Stomach (tissue), 9 donors: Measurements from ENCODE around the gene INPP4B. TPM values are rescaled to one million over a fixed set of nuclear protein-coding genes. Genes with fewer than 3 reads are reported as not detected.

Experiments
- DNase-seq, 2 donors: peaks; one replicate each; pipeline versions ENCODE4 v3.0.0 to v3.0.0-alpha.2; 2013 to 2019
- H3K27ac ChIP-seq, 5 donors: fragments of 200-600 bp in 4 of 5; sonication (generic) in 4 of 5; one replicate each; pipeline ENCODE4 v1.5.1; 2013 to 2019; ENCODE audit warnings: mild to moderate bottlenecking in 1 of 5, moderate library complexity in 1 of 5
- H3K27me3 ChIP-seq, 3 donors: fragments of 200-600 bp; sonication (generic); one replicate each; pipeline ENCODE4 v1.5.1; 2017 to 2019; ENCODE audit warnings: mixed run types in 1 of 3
- H3K36me3 ChIP-seq, 4 donors: fragments of 200-600 bp; sonication (generic); 1 replicate in 3 of 4; 2 replicates in 1 of 4; pipeline ENCODE4 v1.5.1; 2016 to 2019
- H3K4me1 ChIP-seq, 4 donors: fragments of 200-600 bp; sonication (generic); one replicate each; pipeline ENCODE4 v1.5.1; 2016 to 2019
- H3K4me3 ChIP-seq, 4 donors: fragments of 200-600 bp; sonication (generic) in 3 of 4; one replicate each; pipeline ENCODE4 v1.5.1; 2016 to 2019; ENCODE audit warnings: mild to moderate bottlenecking in 1 of 4
- H3K9me3 ChIP-seq, 4 donors: fragments of 200-600 bp; sonication (generic); one replicate each; pipeline ENCODE4 v1.5.1; 2016 to 2019
- CTCF ChIP-seq, 7 experiments: fragments of 450-650 bp in 4 of 7; fragments of 200-600 bp in 3 of 7; sonication (generic) in 3 of 7; IDR thresholded peaks; one replicate each; pipeline ENCODE4 v1.5.1; 2016 to 2019; ENCODE audit warnings: antibody characterized with exemption in 7 of 7, control low read depth in 2 of 7, mild to moderate bottlenecking in 1 of 7
- EP300 ChIP-seq: sonication (generic); formaldehyde crosslinking; IDR thresholded peaks from one replicate; pipeline ENCODE4 v1.6.1; 2017; ENCODE audit warnings: antibody characterized with exemption
- POLR2A ChIP-seq, 4 donors: fragments of 450-650 bp; IDR thresholded peaks; one replicate each; pipeline ENCODE4 v1.6.1; 2016; ENCODE audit warnings: antibody characterized with exemption in 4 of 4, control low read depth in 2 of 4, mild to moderate bottlenecking in 1 of 4, moderate library complexity in 1 of 4
- POLR2AphosphoS5 ChIP-seq, 3 donors: sonication (generic); formaldehyde crosslinking; IDR thresholded peaks; one replicate each; pipeline ENCODE4 v1.6.1; 2016; ENCODE audit warnings: antibody characterized with exemption in 3 of 3
- WGBS, 5 donors: extraction: QIAGEN DNeasy Blood & Tissue Kit in 3 of 5; methylation state at CpG; one replicate each; pipeline versions ENCODE4 v1.1.5 to v1.1.7; 2013 to 2018; 5-methylcytosine and 5-hydroxymethylcytosine counted together
- intact Hi-C: fragments of 100-400 bp; cut with DNase I; formaldehyde crosslinking; loops from one replicate; pipeline ENCODE4 v1.15.1; 2023; ENCODE audit warnings: low total_unique reads
- polyA plus RNA-seq, 3 donors: library from polyadenylated mRNA; stranded (reverse); fragments of 200-250 nt; gene quantifications; one replicate each; pipeline ENCODE4 v1.2.3, GENCODE V29; 2013
- total RNA-seq, 5 donors: library from RNA; depleted of rRNA; stranded (reverse); fragments of >200 nt; gene quantifications; one replicate each; pipeline versions ENCODE4 v1.1.0 to v1.2.3, GENCODE V29; 2014 to 2016
- donor health status: healthy with polysubstance abuse.
- donor health status: Bipolar disorder and iron deficiency.
- donor health status: healthy.

Gene INPP4B
- total and polyA plus RNA-seq, 8 donors, result 1.4 to 96.9 (median 11.7) TPM

- Histone ChIP-seq H3K4me3 (no peak overlapping the region), H3K27me3 (no peaks in the 10 kb centered on the region), H3K4me1 (no peaks in the 10 kb centered on the region), H3K27ac (no peak overlapping the region), H3K36me3 (peaks cover 0 to 3% (median 0%) of the 10 kb centered on the region in 4 donors), H3K9me3 (no peaks in the 10 kb centered on the region)
- intact Hi-C loops, result no loop called here
- TF ChIP-seq POLR2AphosphoS5 (IDR thresholded peaks at IDR 0.05), result peak in 2 of 3 donors; percentile 15 to 59
- TF ChIP-seq POLR2A (IDR thresholded peaks at IDR 0.05), result no peak
- TF ChIP-seq EP300, result peak; percentile 89
- TF ChIP-seq CTCF (IDR thresholded peaks at IDR 0.05), result no peak
- 45 to 79% (median 75%) methylated on average over 4 of the region's 4 CpGs for WGBS, 5 donors
- DNase-seq, result peak in 1 of 2 donors; percentile 15
These were observed 757.2 kb downstream of the INPP4B start for GRCh38 chr4:142088906-142089305.

GRCh38 chr4:142085513-142086292 lies 760.4 kb downstream of the INPP4B start:
- no peaks in the 10 kb centered on the region for H3K4me1 ChIP-seq
- H3K9me3 ChIP-seq, result no peaks in the 10 kb centered on the region
- intact Hi-C loops, result no loop called here
- no peak overlapping the region for H3K4me3 ChIP-seq
- peaks cover 0 to 3% (median 0%) of the 10 kb centered on the region in 4 donors for H3K36me3 ChIP-seq
- DNase-seq, result no peak
- H3K27ac ChIP-seq, result no peak overlapping the region
- H3K27me3 ChIP-seq, result no peaks in the 10 kb centered on the region
- 81 to 96% (median 93%) methylated on average over 4 of the region's 4 CpGs for WGBS, 5 donors
- TF ChIP-seq POLR2AphosphoS5 (IDR thresholded peaks at IDR 0.05) (no peak), POLR2A (IDR thresholded peaks at IDR 0.05) (no peak), CTCF (IDR thresholded peaks at IDR 0.05) (no peak), EP300 (no peak)

- 73 to 87% (median 82%) methylated on average over 2 of the region's 2 CpGs for WGBS, 5 donors
These were observed 762.8 kb downstream of the INPP4B start for GRCh38 chr4:142083264-142083663.

GRCh38 chr4:142081025-142081424 lies 765.1 kb downstream of the INPP4B start:
- no peak overlapping the region for H3K27ac ChIP-seq
- peaks cover 0 to 3% (median 0%) of the 10 kb centered on the region in 4 donors for H3K36me3 ChIP-seq
- no peaks in the 10 kb centered on the region for H3K27me3 ChIP-seq
- DNase-seq, result no peak
- 73 to 78% (median 77%) methylated on average over 4 of the region's 4 CpGs for WGBS, 5 donors
- intact Hi-C loops, result no loop called here
- TF ChIP-seq EP300, result no peak
- TF ChIP-seq POLR2AphosphoS5 (IDR thresholded peaks at IDR 0.05), result no peak
- TF ChIP-seq CTCF (IDR thresholded peaks at IDR 0.05), result no peak
- no peak for TF ChIP-seq POLR2A (IDR thresholded peaks at IDR 0.05)
- no peak overlapping the region for H3K4me3 ChIP-seq
- H3K9me3 ChIP-seq, result no peaks in the 10 kb centered on the region
- no peaks in the 10 kb centered on the region for H3K4me1 ChIP-seq

More at GRCh38 chr4:142083264-142083663, 762.8 kb downstream of the INPP4B start:
- no peak for DNase-seq
- Histone ChIP-seq H3K4me1 (no peaks in the 10 kb centered on the region), H3K27ac (no peak overlapping the region), H3K36me3 (peaks cover 0 to 3% (median 0%) of the 10 kb centered on the region in 4 donors), H3K4me3 (no peak overlapping the region), H3K27me3 (no peaks in the 10 kb centered on the region), H3K9me3 (no peaks in the 10 kb centered on the region)
- intact Hi-C loops, result no loop called here
- TF ChIP-seq POLR2A (IDR thresholded peaks at IDR 0.05) (no peak), POLR2AphosphoS5 (IDR thresholded peaks at IDR 0.05) (no peak), EP300 (no peak), CTCF (IDR thresholded peaks at IDR 0.05) (no peak)
